NOMO-1 (cell line): ENCODE data around the gene DRGX.

ENCODE experiments used
- DNase-seq, 2 experiments: peaks; one replicate each; lab custom pipeline; 2025; ENCODE audit not compliant: unreplicated experiment in 2 of 2; lab: John Stamatoyannopoulos, UW

Gene DRGX

GRCh38 chr10:49395741-49396665, at the start of gene DRGX:
TSS of gene DRGX (minus strand) at chr10:49396089. CDS start at chr10:49395440, 649 bp downstream.
- no peak for DNase-seq

- DNase-seq, result no peak
Observed at GRCh38 chr10:49444349-49444748, 48.5 kb upstream of the DRGX start.

- no peak for DNase-seq
Observed at GRCh38 chr10:49442863-49443262, 47.0 kb upstream of the DRGX start.

- no peak for DNase-seq
Observed at GRCh38 chr10:49441488-49442476, 45.9 kb upstream of the DRGX start.

GRCh38 chr10:49435225-49435624, 39.3 kb upstream of the DRGX start:
- no peak for DNase-seq

- DNase-seq, result no peak
Observed at GRCh38 chr10:49433069-49433468, 37.2 kb upstream of the DRGX start.

GRCh38 chr10:49431426-49431825, 35.5 kb upstream of the DRGX start:
- DNase-seq, result no peak

GRCh38 chr10:49429458-49429857, 33.6 kb upstream of the DRGX start:
- DNase-seq, result no peak

- no peak for DNase-seq
Observed at GRCh38 chr10:49426490-49427360, 30.8 kb upstream of the DRGX start.

- peak in 1 of 2 experiments; percentile 7 for DNase-seq
Observed at GRCh38 chr10:49419005-49419404, 23.1 kb upstream of the DRGX start.

- no peak for DNase-seq
Observed at GRCh38 chr10:49418328-49418727, 22.4 kb upstream of the DRGX start.

- no peak for DNase-seq
Observed at GRCh38 chr10:49418053-49418326, 22.1 kb upstream of the DRGX start.

- no peak for DNase-seq
Observed at GRCh38 chr10:49417311-49418052, 21.6 kb upstream of the DRGX start.

GRCh38 chr10:49415846-49416245, 20.0 kb upstream of the DRGX start:
- no peak for DNase-seq

- DNase-seq, result no peak
Observed at GRCh38 chr10:49415109-49415508, 19.2 kb upstream of the DRGX start.

- DNase-seq, result no peak
Observed at GRCh38 chr10:49414496-49414895, 18.6 kb upstream of the DRGX start.

- DNase-seq, result no peak
Observed at GRCh38 chr10:49412571-49412970, 16.7 kb upstream of the DRGX start.

- no peak for DNase-seq
Observed at GRCh38 chr10:49410365-49411074, 14.6 kb upstream of the DRGX start.

- DNase-seq, result no peak
Observed at GRCh38 chr10:49409755-49410154, 13.9 kb upstream of the DRGX start.
